HG02763 (cell line): Measurements from ENCODE around the gene FEZ2.

Experiments used
- ATAC-seq: cut with Tn5 transposase; IDR thresholded peaks from one replicate; pipeline ENCODE4 v1.9.1; 2021; ENCODE audit warnings: mild to moderate bottlenecking, moderate library complexity; ENCODE audit not compliant: unreplicated experiment

FEZ2 gene

GRCh38 chr2:36587556-36587955 is 10.4 kb downstream of the FEZ2 start:
- no peak for ATAC-seq

- no peak for ATAC-seq
Measured at GRCh38 chr2:36587101-36587500, 10.9 kb downstream of the FEZ2 start.

- ATAC-seq: no peak
Measured at GRCh38 chr2:36586672-36587071, 11.3 kb downstream of the FEZ2 start.

GRCh38 chr2:36584148-36584794 is 13.7 kb downstream of the FEZ2 start:
- ATAC-seq: no peak

- ATAC-seq: no peak
Measured at GRCh38 chr2:36582951-36583350, 15.0 kb downstream of the FEZ2 start.

GRCh38 chr2:36582538-36582937 is 15.4 kb downstream of the FEZ2 start:
- no peak for ATAC-seq

GRCh38 chr2:36579297-36579664 is 18.7 kb downstream of the FEZ2 start:
- ATAC-seq: no peak

GRCh38 chr2:36578343-36579296 is 19.3 kb downstream of the FEZ2 start:
- no peak for ATAC-seq

- ATAC-seq: no peak
Measured at GRCh38 chr2:36577884-36578283, 20.1 kb downstream of the FEZ2 start.

GRCh38 chr2:36574560-36574959 is 23.4 kb downstream of the FEZ2 start:
- no peak for ATAC-seq

- ATAC-seq: no peak
Measured at GRCh38 chr2:36573165-36573564, 24.8 kb downstream of the FEZ2 start.

- no peak for ATAC-seq
Measured at GRCh38 chr2:36572719-36573059, 25.3 kb downstream of the FEZ2 start.

- no peak for ATAC-seq
Measured at GRCh38 chr2:36572054-36572718, 25.8 kb downstream of the FEZ2 start.

GRCh38 chr2:36570416-36570815 is 27.6 kb downstream of the FEZ2 start:
- no peak for ATAC-seq

- no peak for ATAC-seq
Measured at GRCh38 chr2:36569267-36569856, 28.6 kb downstream of the FEZ2 start.

- no peak for ATAC-seq
Measured at GRCh38 chr2:36568516-36569246, 29.3 kb downstream of the FEZ2 start.

- no peak for ATAC-seq
Measured at GRCh38 chr2:36567711-36568408, 30.1 kb downstream of the FEZ2 start.

- no peak for ATAC-seq
Measured at GRCh38 chr2:36566887-36567286, 31.1 kb downstream of the FEZ2 start.

- no peak for ATAC-seq
Measured at GRCh38 chr2:36565712-36566111, 32.3 kb downstream of the FEZ2 start.

- ATAC-seq: no peak
Measured at GRCh38 chr2:36564377-36564930, 33.5 kb downstream of the FEZ2 start.
